OCI-LY1 (cell line): ENCODE results near the gene CTDSP2.
"Not testable (repeated sequence)": the region's sequence is repeated elsewhere in the genome, so short reads cannot be mapped to it uniquely, and the experiment has no call there.

ENCODE experiments used
- CTCF ChIP-seq: fragments of 200-600 bp; sonication (generic), shearing (Covaris generic); IDR thresholded peaks from 2 replicates; pipeline ENCODE4 v1.5.1; 2017; ENCODE audit warnings: mild to moderate bottlenecking, antibody characterized with exemption, low read length, moderate library complexity, mixed read lengths
- EZH2 ChIP-seq: fragments of 200-600 bp; sonication (generic), shearing (Covaris generic); IDR thresholded peaks from 2 replicates; pipeline ENCODE4 v1.8.0; 2017; ENCODE audit warnings: borderline replicate concordance, mixed run types, mild to moderate bottlenecking, antibody characterized with exemption, low read length, moderate library complexity, mixed read lengths

GRCh38 chr12:57820119-57820518, 26.4 kb downstream of the CTDSP2 start:
- not testable (repeated sequence) for TF ChIP-seq EZH2, CTCF
